SK-N-MC (cell line): ENCODE measurements around the gene SPACDR.

Experiments used
- DNase-seq: peaks from one replicate; pipeline ENCODE4 v3.0.0-alpha.2; 2011; ENCODE audit warnings: low read depth, low spot score
- H3K27ac ChIP-seq: fragments of 200-600 bp; sonication (generic); 2 replicates; pipeline ENCODE4 v1.5.1; 2016; ENCODE audit warnings: mixed run types
- H3K36me3 ChIP-seq: fragments of 200-600 bp; sonication (generic); 2 replicates; pipeline ENCODE4 v1.6.1; 2017; ENCODE audit warnings: antibody characterized with exemption, low read length, mixed read lengths; ENCODE audit not compliant: insufficient read depth
- H3K4me3 ChIP-seq: fragments of 200-600 bp; sonication (generic); 2 replicates; pipeline ENCODE4 v1.5.1; 2016
- H3K9ac ChIP-seq: fragments of 200-600 bp; sonication (generic); 2 replicates; pipeline ENCODE4 v1.8.0; 2017; ENCODE audit warnings: mixed run types, mixed read lengths; ENCODE audit not compliant: insufficient read length
- H3K9me3 ChIP-seq: fragments of 200-600 bp; sonication (generic); 2 replicates; pipeline ENCODE4 v1.6.1; 2017; ENCODE audit warnings: low read depth, mild to moderate bottlenecking, antibody characterized with exemption, low read length, moderate library complexity, mixed read lengths
- EZH2 ChIP-seq: fragments of 200-600 bp; sonication (generic); IDR thresholded peaks from one replicate; pipeline ENCODE4 v1.6.1; 2017; ENCODE audit warnings: antibody characterized with exemption
- FOXP2 ChIP-seq: optimal IDR thresholded peaks from 2 replicates; pipeline ENCODE3; 2011; ENCODE audit warnings: mild to moderate bottlenecking, moderate library complexity; ENCODE audit not compliant: insufficient read depth; ENCODE audit errors: extremely low read length, control extremely low read depth
- POLR2AphosphoS5 ChIP-seq: IDR thresholded peaks from 2 replicates; pipeline ENCODE4 v1.6.1; 2012; ENCODE audit warnings: mild to moderate bottlenecking, low read depth, low read length, borderline replicate concordance

The SPACDR gene

DNA sequence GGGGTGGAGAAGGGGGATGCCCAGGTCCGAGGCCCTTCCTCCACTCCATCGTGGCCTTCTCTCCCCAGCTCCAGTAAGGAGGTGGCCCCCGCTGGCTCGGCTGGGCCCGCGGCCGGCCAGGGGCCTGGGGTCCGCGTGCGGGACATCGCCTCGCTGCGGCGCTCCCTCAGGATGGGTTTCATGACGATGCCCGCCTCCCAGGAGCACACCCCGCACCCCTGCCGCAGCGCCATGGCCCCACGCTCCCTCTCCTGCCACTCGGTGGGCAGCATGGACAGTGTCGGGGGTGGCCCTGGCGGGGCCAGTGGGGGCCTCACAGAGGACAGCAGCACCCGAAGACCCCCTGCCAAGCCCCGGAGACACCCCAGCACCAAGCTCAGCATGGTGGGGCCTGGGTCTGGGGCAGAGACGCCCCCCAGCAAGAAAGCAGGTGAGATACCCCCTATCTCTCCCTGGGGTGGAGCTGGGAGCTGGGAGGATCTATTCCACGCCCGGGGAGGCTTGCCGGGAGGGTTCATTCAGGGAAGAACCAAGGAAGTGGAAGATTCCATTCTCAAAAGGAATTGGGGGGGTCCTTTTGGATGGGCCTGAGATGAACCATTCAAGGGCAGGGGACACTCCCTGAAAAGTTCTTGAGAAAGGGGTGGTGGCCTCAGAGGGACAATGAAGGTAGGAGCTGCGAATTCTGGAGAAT lies 22.8 kb upstream of the SPACDR start:
- no peak overlapping the region for H3K9ac ChIP-seq
- TF ChIP-seq FOXP2 (no peak), POLR2AphosphoS5 (no peak), EZH2 (no peak)
- H3K27ac ChIP-seq: no peak overlapping the region
- H3K4me3 ChIP-seq: no peak overlapping the region
- no peak for DNase-seq
- H3K36me3 ChIP-seq: no peaks in the 10 kb centered on the region
- H3K9me3 ChIP-seq: no peaks in the 10 kb centered on the region

DNA sequence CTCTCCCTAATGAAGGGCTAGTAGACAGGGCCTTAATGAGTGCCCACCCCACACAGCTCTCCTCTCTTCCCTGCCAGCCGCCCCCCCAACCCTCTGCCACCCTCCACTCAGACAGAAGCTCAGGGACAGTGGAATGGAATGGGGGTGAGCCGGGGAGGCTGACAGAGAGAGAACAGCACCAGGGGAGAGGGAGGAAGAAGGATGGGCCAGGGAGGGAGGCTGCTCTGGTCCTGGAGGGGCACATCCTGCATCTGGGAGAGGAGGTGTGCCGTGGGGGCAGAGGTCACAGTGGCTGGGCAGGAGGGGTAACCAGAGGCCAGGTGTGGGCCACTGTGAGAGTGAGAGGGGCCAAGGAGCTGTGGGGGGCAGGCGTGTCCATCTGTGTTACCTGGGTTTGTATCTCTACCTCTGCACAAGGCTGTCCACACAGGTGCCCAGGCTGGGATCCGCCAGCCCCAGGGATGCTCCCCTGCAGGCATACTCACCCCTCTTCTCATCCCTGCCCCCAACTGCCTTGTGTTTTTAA lies 22.1 kb upstream of the SPACDR start:
- TF ChIP-seq EZH2: no peak
- no peak for TF ChIP-seq FOXP2
- no peak for TF ChIP-seq POLR2AphosphoS5
- H3K4me3 ChIP-seq: no peak overlapping the region
- no peak overlapping the region for H3K9ac ChIP-seq
- DNase-seq: no peak
- no peak overlapping the region for H3K27ac ChIP-seq
- no peaks in the 10 kb centered on the region for H3K9me3 ChIP-seq
- H3K36me3 ChIP-seq: no peaks in the 10 kb centered on the region

DNA sequence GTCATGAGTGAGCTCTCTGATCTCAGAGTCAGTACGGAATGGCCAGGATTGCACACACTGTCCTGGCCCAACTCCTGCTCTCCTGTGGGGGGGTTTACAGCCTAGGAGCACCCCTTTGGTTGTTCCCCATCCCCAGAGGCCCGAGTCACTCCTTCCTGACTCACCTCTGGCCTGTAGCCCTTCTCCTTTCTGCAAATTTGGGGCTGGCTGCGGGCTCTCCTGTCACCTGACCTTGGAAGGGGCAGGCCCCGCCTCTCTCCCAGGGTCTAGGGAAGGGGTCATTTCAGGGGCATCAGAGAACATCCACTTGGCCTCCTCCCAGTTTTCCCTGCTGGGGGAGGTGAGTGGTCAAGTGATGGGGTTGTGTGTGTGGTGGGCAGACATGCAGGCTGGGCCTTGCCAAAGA lies 21.4 kb upstream of the SPACDR start:
- TF ChIP-seq FOXP2: no peak
- TF ChIP-seq POLR2AphosphoS5: no peak
- TF ChIP-seq EZH2: no peak
- no peaks in the 10 kb centered on the region for H3K9me3 ChIP-seq
- no peak overlapping the region for H3K27ac ChIP-seq
- no peaks in the 10 kb centered on the region for H3K36me3 ChIP-seq
- H3K4me3 ChIP-seq: no peak overlapping the region
- H3K9ac ChIP-seq: no peak overlapping the region
- DNase-seq: no peak

DNA sequence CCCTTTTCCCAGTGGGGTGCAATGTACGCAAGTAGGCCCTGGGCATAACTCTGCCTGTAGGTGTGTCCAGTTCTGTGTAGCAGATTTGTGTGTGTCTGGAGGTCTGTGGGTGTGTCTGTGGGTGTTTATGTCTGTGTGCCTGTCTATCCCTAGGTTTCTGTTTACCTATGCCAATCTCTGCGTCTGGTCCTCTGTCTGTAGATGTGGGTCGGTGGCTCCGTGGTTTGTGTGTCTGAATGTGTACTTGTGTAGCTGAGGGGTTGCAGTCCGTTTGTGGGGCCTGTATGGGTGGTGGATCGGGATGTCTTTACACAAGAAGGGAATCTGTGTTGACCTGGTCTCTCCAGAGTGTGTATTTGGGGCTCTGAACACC lies 20.6 kb upstream of the SPACDR start:
- Histone ChIP-seq H3K9me3 (no peaks in the 10 kb centered on the region), H3K4me3 (peak overlapping the region; percentile 79), H3K36me3 (no peaks in the 10 kb centered on the region), H3K27ac (no peak overlapping the region), H3K9ac (no peak overlapping the region)
- TF ChIP-seq EZH2: no peak
- TF ChIP-seq FOXP2: no peak
- no peak for TF ChIP-seq POLR2AphosphoS5
- no peak for DNase-seq

DNA sequence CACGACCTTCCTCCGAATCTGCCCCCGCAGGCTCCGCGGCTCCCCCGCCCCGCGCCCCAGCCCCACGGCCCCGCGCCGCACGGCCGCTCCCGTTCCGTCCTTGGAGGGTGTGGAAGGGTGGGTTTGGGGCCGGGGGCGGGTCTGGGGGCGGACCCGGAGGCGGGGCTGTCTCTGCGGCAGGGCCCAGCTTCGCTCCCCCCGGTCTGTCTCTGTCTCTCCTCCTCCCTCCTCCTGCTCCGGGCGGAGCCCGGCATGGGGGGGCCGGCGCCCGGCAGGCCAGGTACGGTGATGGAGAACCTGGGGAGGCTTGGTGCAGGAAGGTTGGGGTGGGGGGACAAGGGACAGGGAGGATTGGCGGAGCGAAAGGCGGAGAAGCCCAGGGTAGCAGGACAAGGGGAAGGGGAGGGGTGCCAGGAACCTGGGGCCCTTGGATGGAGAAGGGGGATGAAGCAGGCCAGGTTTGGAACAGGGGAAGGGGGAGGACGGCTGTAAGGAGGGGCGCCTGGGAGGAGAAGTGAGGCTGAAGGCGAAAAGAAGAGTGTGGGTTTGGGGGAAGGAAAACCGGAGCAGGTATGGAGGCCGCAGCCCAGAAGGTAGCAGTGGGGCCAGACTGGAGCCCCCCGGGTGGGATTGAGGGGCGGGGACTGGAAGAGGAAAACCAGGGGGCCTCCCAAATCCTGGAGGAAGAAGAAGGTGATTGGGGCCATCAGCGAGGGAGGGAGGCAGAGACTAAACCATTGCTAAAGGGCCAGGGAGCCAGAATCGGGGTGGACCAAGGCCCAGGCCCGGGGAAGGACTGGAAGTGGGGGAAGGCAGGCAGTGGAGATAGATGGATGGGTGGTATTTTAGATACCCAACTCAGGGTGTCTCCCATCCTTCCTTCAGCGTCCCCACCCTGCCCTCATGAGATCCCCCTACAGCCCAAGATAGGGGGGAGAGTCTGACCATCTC lies 19.9 kb upstream of the SPACDR start, which contains the start of gene NYAP1:
NYAP1 (plus strand) TSS at position 206 of the 951 bp plus-strand sequence. CDS start 1,385 bp downstream, outside the sequence.
- Histone ChIP-seq H3K27ac (no peak within 1 kb of the TSS), H3K9me3 (no peaks in the 10 kb centered on the region), H3K9ac (peak within 1 kb of the TSS; percentile 59), H3K36me3 (no peaks in the 10 kb centered on the region), H3K4me3 (peak within 1 kb of the TSS; percentile 79)
- DNase-seq: no peak
- no peak for TF ChIP-seq EZH2
- no peak for TF ChIP-seq FOXP2
- TF ChIP-seq POLR2AphosphoS5: no peak

DNA sequence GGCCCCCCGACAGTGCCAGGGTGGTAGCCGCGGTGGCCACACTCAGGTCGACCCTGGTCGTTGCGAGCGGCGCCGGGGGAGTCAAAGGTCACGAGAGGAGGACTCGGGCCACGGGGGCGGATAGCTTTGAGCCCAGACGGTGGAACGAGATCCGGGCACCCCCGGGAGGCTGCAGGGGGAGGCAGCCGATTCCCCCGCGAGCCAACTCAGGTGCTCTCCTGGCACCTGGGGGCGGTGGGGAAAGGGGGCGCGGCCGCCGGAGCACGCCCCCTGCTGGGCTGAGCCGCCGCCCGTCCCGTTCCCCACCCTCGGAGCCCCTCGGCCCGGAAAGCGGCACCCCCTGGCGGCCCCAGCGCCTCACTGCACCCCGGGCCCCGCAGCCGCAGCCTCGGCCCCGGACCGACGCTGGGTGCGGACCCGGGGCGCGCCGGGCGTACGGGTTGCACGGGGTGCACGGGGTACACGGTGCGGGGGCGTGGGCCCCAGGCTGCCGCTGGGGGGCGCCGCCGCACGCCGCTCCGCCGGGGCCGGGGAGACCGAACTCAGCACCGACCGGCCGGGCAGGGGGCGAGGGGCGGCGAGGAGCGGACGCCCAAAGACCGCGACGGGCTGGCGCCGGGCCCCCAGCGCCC lies 19.1 kb upstream of the SPACDR start:
- DNase-seq: no peak
- no peaks in the 10 kb centered on the region for H3K9me3 ChIP-seq
- peak overlapping the region; percentile 79 for H3K4me3 ChIP-seq
- H3K27ac ChIP-seq: no peak overlapping the region
- H3K36me3 ChIP-seq: no peaks in the 10 kb centered on the region
- peak overlapping the region; percentile 41 for H3K9ac ChIP-seq
- TF ChIP-seq FOXP2: no peak
- no peak for TF ChIP-seq POLR2AphosphoS5
- no peak for TF ChIP-seq EZH2

DNA sequence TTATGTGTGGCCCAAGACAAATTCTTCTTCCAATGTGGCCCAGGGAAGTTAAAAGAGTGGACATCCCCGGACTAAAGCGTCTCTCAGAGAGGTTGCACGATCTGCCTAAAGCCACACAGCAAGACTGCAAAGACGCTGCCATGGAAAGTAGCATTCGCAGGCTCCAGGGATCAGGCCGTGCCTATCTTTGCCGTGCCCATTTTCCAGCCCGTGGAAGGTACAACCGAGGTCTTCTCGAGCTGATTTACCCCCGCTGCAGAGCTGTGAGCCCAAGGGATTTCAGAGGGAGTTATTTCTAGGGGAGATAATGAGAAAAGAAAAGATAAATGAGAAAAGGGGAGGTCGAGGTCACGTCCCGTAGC lies 18.6 kb upstream of the SPACDR start:
- H3K4me3 ChIP-seq: peak overlapping the region; percentile 79
- H3K9me3 ChIP-seq: no peaks in the 10 kb centered on the region
- DNase-seq: no peak
- H3K27ac ChIP-seq: no peak overlapping the region
- H3K36me3 ChIP-seq: no peaks in the 10 kb centered on the region
- TF ChIP-seq FOXP2: no peak
- no peak for TF ChIP-seq POLR2AphosphoS5
- no peak for TF ChIP-seq EZH2
- H3K9ac ChIP-seq: peak overlapping the region; percentile 41

DNA sequence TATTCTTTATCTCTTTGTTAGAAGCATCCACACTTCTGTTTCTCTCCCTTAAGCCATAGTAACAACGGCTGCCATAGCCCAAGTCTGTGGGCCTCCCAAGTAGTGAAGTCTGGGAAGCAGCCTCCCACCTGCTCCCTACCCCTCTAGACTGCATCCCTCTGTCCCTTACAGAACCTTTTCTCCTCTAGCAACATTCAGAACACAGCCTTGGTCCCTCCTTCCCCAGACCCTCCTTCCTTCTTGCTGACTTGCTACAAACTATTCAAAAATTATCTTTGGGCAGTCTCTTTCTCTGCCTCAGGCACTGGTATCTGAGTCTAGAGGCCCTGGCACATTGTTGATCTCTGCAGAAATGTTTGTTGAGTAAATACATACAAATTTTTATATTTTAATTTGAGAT lies 17.4 kb upstream of the SPACDR start:
- Histone ChIP-seq H3K27ac (peak overlapping the region; percentile 60; the same call in 1 of the 2 replicates), H3K9me3 (no peaks in the 10 kb centered on the region), H3K4me3 (no peak overlapping the region), H3K36me3 (no peaks in the 10 kb centered on the region), H3K9ac (peak overlapping the region; percentile 41)
- DNase-seq: no peak
- TF ChIP-seq POLR2AphosphoS5: no peak
